Kidney (tissue), 14 donors: ENCODE data around the gene CPT1B. TPM values are rescaled to one million over a fixed set of nuclear protein-coding genes. Genes with fewer than 3 reads are reported as not detected.
A peak's percentile ranks its signal among the peaks of the same experiment; 100 is the strongest.

Experiments used
- DNase-seq, 5 donors: peaks; one replicate each; pipeline ENCODE4 v3.0.0-alpha.2; 2013 to 2020
- FAIRE-seq: peaks from 2 replicates; lab custom pipeline; 2012; peaks lifted over from hg19 to GRCh38; lab: Jason Lieb, UNC
- H3K27ac ChIP-seq, 2 donors: one replicate each; pipeline ENCODE4 v1.7.0; 2013; ENCODE audit warnings: low read depth in 2 of 2, low read length in 2 of 2, inconsistent platforms in 1 of 2
- H3K27me3 ChIP-seq: one replicate; pipeline ENCODE4 v1.7.1; 2013; ENCODE audit warnings: low read length, inconsistent platforms; ENCODE audit not compliant: control insufficient read depth, insufficient read depth
- H3K36me3 ChIP-seq, 3 donors: one replicate each; pipeline versions ENCODE4 v1.7.0 to v1.7.1; 2013; ENCODE audit warnings: low read length in 3 of 3, control low read depth in 1 of 3, inconsistent platforms in 1 of 3; ENCODE audit not compliant: insufficient read depth in 3 of 3, control insufficient read depth in 2 of 3
- H3K4me1 ChIP-seq, 3 donors: one replicate each; pipeline versions ENCODE4 v1.7.0 to v1.7.1; 2013; ENCODE audit warnings: low read length in 3 of 3, inconsistent platforms in 1 of 3, low read depth in 1 of 3; ENCODE audit not compliant: control insufficient read depth in 2 of 3, insufficient read depth in 2 of 3
- H3K4me3 ChIP-seq, 3 donors: one replicate each; pipeline versions ENCODE4 v1.7.0 to v1.8.1; 2013; ENCODE audit warnings: low read length in 3 of 3, control low read depth in 1 of 3, inconsistent platforms in 1 of 3
- H3K9ac ChIP-seq, 3 donors: one replicate each; pipeline versions ENCODE4 v1.7.0 to v1.7.1; 2013; ENCODE audit warnings: low read length in 3 of 3, control low read depth in 1 of 3, inconsistent platforms in 1 of 3
- H3K9me3 ChIP-seq, 3 donors: one replicate each; pipeline versions ENCODE4 v1.7.0 to v1.7.1; 2013; ENCODE audit warnings: low read length in 3 of 3, control low read depth in 1 of 3, inconsistent platforms in 1 of 3; ENCODE audit not compliant: control insufficient read depth in 2 of 3, insufficient read depth in 1 of 3
- intact Hi-C: fragments of 100-400 bp; cut with DNase I; formaldehyde crosslinking; loops from one replicate; pipeline ENCODE4 v1.11.1; 2022
- polyA plus RNA-seq: library from polyadenylated mRNA; stranded (reverse); fragments of 350-450 nt; fragmentation: Illumina TruSeq; extraction: RNeasy Lipid Tissue Mini Kit (QIAGEN cat#74804); gene quantifications from one replicate; pipeline ENCODE4 v1.2.3, GENCODE V29; 2014; ENCODE audit warnings: low read depth, low replicate concordance; ENCODE audit not compliant: insufficient read depth
- total RNA-seq: library from RNA; stranded (reverse); fragmentation: NEBNext Ultra II Directional; extraction: Animal tissue kit (Norgen Biotek cat#: 25700); gene quantifications from one replicate; pipeline ENCODE4 v1.2.1, GENCODE V29; 2021
- TF ChIP-seq, protein P1 (sequence below): IDR thresholded peaks from 3 replicates; pipeline ENCODE4 v1.5.1; 2012; ENCODE audit warnings: mild to moderate bottlenecking, moderate library complexity, borderline replicate concordance; ENCODE audit not compliant: insufficient read depth; ENCODE audit errors: extremely low read depth
- donor health status: control.
- donor health status: control.
- donor health status: control.
- donor health status: control.
- donor health status: control.
- donor health status: DM: yes; HTN: yes; CAD: no.
- donor health status: Normal renal cell carcinoma (clear cell type).

The CPT1B gene
- total and polyA plus RNA-seq, 2 donors from 2014 or later = 20.6 to 34.3 TPM

DNA sequence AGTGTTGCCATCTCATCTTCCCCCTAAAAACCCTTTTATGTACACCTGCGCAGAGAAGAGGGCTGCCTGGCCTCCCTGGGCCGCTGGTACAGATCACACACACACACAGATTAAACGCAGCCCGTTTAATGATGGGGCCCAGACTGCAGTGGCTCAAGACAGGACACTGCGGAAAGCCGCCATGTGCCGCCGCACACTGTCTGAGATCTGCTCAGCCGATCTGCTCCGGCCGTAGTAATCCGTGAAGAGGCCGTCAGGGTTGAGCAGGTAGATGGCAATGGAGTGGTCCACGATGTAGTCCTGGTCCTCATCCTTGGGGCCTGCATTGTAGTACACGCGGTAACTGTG, 54.8 kb downstream of the CPT1B start:
- no peak overlapping the region for H3K4me3 ChIP-seq
- TF ChIP-seq, protein P1, sequence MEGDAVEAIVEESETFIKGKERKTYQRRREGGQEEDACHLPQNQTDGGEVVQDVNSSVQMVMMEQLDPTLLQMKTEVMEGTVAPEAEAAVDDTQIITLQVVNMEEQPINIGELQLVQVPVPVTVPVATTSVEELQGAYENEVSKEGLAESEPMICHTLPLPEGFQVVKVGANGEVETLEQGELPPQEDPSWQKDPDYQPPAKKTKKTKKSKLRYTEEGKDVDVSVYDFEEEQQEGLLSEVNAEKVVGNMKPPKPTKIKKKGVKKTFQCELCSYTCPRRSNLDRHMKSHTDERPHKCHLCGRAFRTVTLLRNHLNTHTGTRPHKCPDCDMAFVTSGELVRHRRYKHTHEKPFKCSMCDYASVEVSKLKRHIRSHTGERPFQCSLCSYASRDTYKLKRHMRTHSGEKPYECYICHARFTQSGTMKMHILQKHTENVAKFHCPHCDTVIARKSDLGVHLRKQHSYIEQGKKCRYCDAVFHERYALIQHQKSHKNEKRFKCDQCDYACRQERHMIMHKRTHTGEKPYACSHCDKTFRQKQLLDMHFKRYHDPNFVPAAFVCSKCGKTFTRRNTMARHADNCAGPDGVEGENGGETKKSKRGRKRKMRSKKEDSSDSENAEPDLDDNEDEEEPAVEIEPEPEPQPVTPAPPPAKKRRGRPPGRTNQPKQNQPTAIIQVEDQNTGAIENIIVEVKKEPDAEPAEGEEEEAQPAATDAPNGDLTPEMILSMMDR = no peak
- intact Hi-C loops = no loop called here
- FAIRE-seq (no peak), DNase-seq (peak in 1 of 5 donors; percentile 43)
- H3K27me3 ChIP-seq = no peaks in the 10 kb centered on the region
- no peak overlapping the region for H3K27ac ChIP-seq
- H3K9me3 ChIP-seq = no peaks in the 10 kb centered on the region
- peaks cover 0 to 8% (median 7%) of the 10 kb centered on the region in 3 donors for H3K36me3 ChIP-seq
- no peak overlapping the region for H3K9ac ChIP-seq
- H3K4me1 ChIP-seq = peaks cover 0 to 20% (median 11%) of the 10 kb centered on the region in 3 donors

DNA sequence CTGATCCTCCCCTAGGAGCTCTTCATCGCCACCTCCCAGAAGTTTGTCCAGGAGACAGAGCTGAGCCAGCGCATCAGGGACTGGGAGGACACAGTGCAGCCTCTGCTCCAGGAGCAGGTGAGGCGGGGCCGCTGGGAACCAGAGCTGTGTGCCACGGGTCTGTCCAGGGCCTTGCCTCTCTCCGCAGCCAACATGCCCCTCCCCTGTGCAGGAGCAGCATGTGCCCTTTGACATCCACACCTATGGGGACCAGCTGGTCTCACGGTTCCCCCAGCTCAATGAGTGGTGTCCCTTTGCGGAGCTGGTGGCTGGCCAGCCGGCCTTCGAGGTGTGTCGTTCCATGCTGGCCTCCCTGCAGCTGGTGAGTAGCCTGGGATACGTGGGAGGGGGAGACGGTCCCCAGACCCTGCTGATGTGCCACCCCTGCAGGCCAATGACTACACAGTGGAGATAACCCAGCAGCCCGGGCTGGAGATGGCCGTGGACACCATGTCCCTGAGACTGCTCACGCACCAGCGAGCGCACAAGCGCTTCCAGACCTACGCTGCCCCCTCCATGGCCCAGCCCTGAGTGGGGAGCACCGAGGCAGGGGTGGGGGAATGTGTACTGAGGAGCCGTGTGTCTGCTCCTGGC, 55.3 kb downstream of the CPT1B start:
- no peak overlapping the region for H3K9ac ChIP-seq
- peaks cover 0 to 20% (median 11%) of the 10 kb centered on the region in 3 donors for H3K4me1 ChIP-seq
- FAIRE-seq (no peak), DNase-seq (peak in 2 of 5 donors; percentile 52 to 81)
- peaks cover 0 to 9% (median 8%) of the 10 kb centered on the region in 3 donors for H3K36me3 ChIP-seq
- no peaks in the 10 kb centered on the region for H3K27me3 ChIP-seq
- TF ChIP-seq, protein P1 = no peak
- no peak overlapping the region for H3K4me3 ChIP-seq
- intact Hi-C loops = no loop called here
- no peaks in the 10 kb centered on the region for H3K9me3 ChIP-seq
- H3K27ac ChIP-seq = no peak overlapping the region

DNA sequence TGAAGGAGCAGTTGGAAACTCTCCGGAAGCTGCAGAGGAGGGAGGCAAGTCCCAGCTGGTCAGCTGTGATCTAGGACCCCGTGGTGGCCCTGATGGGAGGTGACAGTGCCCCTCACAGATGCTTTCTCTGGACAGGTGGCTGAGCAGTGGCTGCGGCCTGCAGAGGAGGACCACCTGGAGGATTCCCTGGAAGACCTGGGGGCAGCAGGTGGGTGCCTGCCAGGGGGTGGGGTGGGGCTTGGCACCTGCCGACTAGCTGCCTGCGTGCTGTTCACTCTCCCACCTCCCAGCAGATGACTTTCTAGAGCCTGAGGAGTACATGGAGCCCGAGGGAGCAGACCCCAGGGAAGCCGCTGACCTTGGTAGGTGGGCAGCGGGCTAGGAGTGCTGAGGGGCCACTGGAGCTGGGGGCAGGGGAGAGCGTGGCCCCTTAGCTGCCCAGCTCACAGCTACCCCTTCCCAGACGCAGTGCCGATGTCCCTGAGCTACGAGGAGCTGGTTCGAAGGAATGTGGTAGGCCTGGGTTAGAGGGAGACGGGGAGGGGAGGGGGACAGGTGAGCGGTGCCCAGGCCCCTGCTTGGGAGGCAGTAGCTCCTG, 55.9 kb downstream of the CPT1B start:
- Histone ChIP-seq H3K36me3 (peaks cover 0 to 14% (median 12%) of the 10 kb centered on the region in 3 donors), H3K9me3 (no peaks in the 10 kb centered on the region), H3K27ac (no peak overlapping the region), H3K4me1 (peaks cover 0 to 18% (median 11%) of the 10 kb centered on the region in 3 donors), H3K27me3 (no peaks in the 10 kb centered on the region), H3K4me3 (no peak overlapping the region), H3K9ac (no peak overlapping the region)
- intact Hi-C loops = no loop called here
- no peak for FAIRE-seq
- peak in 1 of 5 donors; percentile 38 for DNase-seq
- TF ChIP-seq, protein P1 = no peak
